Stimulated activated naive CD8-positive, alpha-beta T cell treated with anti-CD3 and anti-CD28 coated beads, Interleukin-15, Interleukin-2, amounts not matched to agents 100 U/mL and 50 U/mL, for 24 hours (primary cell): ENCODE data around the gene RANBP3.

Experiments used
- ATAC-seq: fragments of 150-1000 bp; cut with Tn5 transposase; one replicate; pipeline ENCODE4 v1.10.0; 2021
- DNase-seq: peaks from one replicate; pipeline ENCODE4 v3.0.0; 2021

RANBP3 gene

GRCh38 chr19:5949792-5950305 lies 28.1 kb downstream of the RANBP3 start:
- peak; percentile 51 for ATAC-seq
- DNase-seq, result peak; percentile 38

DNA sequence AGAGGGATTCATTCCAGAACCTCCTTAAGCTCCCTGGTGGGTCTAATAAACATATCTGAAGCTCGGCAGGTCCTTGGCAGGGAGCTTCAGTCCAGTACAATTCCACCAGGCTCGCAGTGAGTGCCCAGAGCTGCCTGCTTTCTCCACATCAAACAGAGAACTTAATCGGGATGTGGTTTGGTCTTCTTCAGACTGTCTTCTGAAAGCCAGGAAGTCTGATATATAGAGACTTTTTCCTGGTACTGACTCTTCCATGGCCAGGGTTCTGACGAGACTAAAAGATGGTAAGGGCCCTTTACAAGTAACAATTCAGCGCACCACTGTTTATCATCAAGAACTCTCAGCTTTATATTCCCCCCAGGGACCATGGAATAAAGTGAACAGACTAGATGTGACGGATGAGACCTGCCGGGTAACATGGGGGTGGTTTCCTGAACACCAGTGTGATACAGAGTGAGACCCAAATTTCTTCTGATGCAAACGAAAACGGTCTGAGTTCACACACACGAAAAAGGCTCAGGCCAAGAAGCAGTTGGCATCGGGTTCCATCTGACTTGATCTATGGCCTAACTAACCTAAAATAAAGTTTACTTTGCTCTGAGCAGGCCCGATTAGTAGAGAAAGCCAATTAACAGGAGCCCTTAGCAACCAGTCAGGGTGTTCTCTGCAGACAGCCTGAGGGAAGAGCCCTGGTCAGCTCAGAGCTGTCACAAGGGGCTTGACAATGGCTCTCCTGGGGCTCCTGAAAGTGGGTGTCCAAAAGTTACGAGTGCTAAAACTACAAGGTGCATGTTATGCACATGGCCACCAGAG lies 29.0 kb downstream of the RANBP3 start:
- DNase-seq (no peak), ATAC-seq (peak; percentile 38)

DNA sequence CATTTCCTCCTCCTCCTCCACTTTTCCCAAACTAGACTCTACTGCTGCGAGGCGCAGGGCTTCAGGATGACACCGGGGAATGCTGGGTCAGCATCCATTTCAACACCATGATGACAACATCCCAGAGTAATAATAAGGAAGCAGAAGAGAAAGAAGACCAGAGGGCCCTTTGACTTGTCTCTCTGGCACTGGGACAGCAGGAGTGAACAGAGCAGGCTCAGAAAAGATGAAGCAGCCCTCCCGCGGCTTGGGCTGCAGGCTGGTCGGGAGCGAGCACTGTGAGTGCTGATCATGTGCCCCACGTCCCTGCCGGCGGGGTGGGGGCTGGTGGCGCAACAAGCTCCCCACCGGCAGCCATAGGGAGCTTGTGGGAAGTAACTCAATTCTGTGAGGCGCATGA lies 30.5 kb downstream of the RANBP3 start:
- no peak for ATAC-seq
- no peak for DNase-seq

GRCh38 chr19:5943623-5944022 lies 34.3 kb downstream of the RANBP3 start:
- DNase-seq (no peak), ATAC-seq (peak; percentile 44)

- no peak for DNase-seq
- ATAC-seq, result no peak
Measured at GRCh38 chr19:5943045-5943444, 34.9 kb downstream of the RANBP3 start.

DNA sequence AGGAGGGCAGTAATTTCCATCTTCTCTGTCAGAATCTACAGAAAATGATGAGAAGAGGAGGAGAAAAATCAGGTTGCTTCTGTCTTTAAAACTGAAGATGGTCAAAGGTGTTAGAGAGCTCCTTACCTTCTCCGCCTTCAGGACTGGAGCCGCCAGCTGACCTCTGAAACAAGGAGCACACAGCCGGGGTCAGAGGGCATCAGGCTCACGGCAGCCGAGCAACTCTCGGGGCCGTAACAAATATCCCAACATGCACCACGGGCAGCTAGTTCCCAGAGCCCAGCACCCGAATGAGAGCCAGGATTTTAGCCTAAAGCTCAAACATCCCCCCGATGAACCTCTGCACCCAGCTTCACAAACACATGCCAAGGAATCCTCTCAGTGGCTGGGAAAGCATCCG lies 36.3 kb downstream of the RANBP3 start:
- ATAC-seq (no peak), DNase-seq (no peak)

GRCh38 chr19:5940260-5941208 lies 37.4 kb downstream of the RANBP3 start:
- ATAC-seq, result no peak

GRCh38 chr19:5937550-5937949 lies 40.4 kb downstream of the RANBP3 start:
- ATAC-seq, result no peak
- no peak for DNase-seq

More at GRCh38 chr19:5940260-5941208, 37.4 kb downstream of the RANBP3 start:
- DNase-seq, result no peak

DNA sequence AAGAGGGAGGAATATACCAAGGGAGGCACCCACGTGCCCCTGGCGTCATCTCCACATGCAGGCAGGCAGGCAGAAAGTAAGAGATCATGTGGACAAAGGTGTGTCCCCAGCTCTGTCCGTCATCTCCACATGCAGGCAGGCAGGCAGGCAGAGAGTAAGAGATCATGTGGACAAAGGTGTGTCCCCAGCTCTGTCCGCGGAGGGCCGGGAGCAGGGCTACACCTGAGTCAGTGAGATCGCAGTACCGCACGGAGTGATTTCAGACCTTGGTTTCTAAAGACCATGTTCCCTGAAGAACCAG lies 41.7 kb downstream of the RANBP3 start:
- no peak for ATAC-seq

GRCh38 chr19:5935473-5936291 lies 42.3 kb downstream of the RANBP3 start:
- DNase-seq, result no peak
- no peak for ATAC-seq

More for the DNA sequence above, 41.7 kb downstream of the RANBP3 start:
- no peak for DNase-seq

GRCh38 chr19:5934774-5935472 lies 43.0 kb downstream of the RANBP3 start:
- no peak for ATAC-seq
- DNase-seq, result no peak

DNA sequence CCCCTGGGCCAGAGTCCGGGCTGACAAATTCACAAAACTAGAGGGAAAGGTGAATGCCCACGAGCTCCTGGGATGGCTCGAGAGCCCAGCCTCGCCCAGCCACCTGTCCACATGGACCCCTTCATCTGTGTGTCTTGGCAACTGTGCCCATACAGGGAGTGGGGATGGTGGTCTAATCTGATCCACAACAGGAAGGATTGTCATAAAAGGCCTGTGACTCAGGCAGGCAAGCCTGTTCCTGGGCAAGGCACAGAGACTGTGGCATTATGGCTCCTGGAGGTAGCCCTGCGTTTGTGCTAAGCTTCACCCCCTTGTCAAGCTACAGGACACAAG lies 43.9 kb downstream of the RANBP3 start:
- no peak for ATAC-seq
- no peak for DNase-seq

- no peak for ATAC-seq
- no peak for DNase-seq
Measured at GRCh38 chr19:5933391-5934068, 44.4 kb downstream of the RANBP3 start.

DNA sequence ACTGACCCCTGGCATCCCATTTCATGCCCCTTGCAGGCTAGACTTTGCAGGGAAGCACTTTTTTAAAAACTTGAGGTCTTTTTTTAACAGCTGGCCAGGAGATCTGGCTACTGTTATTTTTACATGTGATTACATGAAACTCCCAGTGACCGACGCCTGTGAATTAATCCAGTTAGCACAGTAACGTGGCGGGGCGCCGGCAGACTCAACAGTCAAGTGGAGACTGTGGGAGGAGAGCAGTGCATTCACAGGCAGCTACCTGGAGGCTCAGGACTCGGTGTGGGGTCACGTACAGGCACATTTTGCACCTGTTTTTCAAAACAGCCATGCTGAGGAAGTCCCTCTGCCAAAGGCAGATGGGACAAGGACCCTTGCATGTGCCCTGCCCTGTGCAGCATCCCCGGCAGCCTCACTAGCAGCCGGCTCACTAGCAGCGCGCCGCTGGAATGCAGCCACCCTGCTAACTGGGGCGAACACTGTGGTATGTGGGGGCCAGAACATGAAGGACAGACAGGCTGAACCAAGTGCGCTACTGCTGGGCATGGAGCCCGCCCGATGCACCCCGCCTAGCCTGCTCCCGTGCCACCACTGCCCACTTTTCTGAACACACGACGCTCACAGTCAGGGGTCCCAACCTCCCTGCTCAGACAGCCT lies 45.2 kb downstream of the RANBP3 start:
- ATAC-seq (no peak), DNase-seq (no peak)

DNA sequence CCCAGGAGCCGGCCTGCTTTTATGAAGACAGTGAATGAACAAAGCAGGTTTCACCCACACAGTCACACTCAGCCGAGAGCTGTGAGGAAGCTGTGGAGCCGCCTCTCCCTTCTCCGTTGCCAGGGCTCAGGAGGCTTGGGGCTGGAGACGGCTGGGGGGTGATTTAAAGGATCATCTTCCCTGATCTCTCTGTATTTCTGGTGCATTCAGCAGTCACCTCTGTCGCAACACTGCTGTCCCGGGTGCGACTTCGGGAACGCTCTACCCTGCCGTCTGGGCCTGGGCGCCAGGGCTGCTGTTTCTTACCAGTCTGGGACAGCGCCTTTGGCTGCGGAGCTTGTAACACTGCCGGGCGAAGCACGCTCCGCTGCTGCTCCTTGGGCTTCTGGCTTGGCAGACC lies 45.8 kb downstream of the RANBP3 start:
- DNase-seq (no peak), ATAC-seq (no peak)

DNA sequence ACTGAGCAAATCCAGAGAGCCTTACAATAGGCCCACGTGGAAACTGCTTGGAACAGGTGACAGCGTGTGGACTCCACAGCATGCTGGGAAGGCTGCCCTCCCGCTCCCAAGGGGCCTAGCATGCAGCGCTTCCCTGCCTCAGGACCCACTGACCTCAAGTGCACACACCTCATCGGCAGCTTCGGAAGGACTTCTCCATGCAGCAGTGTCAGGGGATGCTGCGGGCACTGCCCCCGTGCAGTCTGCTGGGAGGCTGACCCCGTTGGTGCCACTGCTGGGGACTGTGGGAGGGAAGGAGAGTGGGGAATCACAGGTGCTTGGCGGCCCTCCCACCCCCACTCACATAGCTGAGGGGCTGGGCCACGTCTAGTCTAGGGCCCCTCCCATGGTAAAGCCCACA lies 46.7 kb downstream of the RANBP3 start:
- DNase-seq (no peak), ATAC-seq (no peak)

GRCh38 chr19:5929625-5930024 lies 48.3 kb downstream of the RANBP3 start:
- DNase-seq (no peak), ATAC-seq (peak; percentile 19)

GRCh38 chr19:5929179-5929578 lies 48.8 kb downstream of the RANBP3 start:
- ATAC-seq (no peak), DNase-seq (no peak)

DNA sequence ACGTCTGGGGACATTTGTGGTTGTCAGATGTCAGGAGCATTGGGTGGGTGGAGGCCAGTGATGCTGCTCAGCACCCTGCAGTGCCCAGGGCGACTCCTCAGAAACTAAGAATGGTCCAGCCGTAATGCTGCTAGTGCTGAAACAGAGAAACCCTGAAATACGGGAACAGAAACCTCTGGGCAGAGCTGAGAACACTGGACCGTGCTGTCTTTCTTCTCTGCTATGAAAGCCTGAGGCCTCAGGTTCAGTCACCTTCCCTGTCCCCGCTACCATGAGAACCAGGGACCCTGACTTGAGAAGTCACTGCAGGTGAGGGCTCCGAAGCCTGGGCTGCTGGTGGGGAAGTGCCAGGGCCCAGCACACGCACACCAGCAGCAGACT lies 50.5 kb downstream of the RANBP3 start:
- DNase-seq (no peak), ATAC-seq (peak; percentile 4)

GRCh38 chr19:5926641-5927440 lies 51.1 kb downstream of the RANBP3 start:
- DNase-seq, result no peak
- no peak for ATAC-seq
